Stimulated activated CD4-positive, alpha-beta T cell treated with anti-CD3 and anti-CD28 coated beads, Interleukin-15, amount 100 ng/mL, for 1 hour (primary cell): Measurements from ENCODE around the gene FHIP1A.

Experiments used
- DNase-seq, 2 donors: peaks; one replicate each; pipeline ENCODE4 v3.0.0-alpha.2; 2020; ENCODE audit warnings: low read depth in 1 of 2, low spot score in 1 of 2

The FHIP1A gene

DNA sequence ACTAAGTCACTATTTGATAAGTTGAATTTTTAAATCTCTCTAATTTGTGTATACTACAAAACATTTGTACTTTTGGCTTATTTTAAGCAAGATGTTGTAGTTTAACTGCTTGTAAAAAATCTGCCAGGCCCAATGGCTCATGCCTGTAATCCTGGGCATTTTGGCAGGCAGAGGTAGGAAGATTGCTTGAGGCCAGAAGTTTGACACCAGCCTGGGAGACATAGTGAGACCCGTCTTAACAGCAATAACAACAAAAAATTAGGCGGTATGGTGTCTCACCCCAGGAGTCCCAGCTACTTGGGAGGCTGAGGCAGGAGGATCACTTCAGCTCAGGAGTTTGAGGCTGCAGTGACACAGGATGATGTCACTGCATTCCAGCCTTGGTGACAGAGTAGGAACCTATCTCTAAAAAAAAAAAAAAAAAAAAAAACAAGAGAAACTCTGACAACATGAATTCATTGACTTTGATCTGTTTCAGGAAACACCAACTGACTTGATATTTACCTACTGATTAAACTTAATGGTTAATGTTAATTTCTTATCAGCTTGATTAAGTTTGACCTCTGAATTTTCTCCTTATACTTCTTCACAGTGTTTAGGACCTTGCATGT is 8.9 kb downstream of the FHIP1A start:
- DNase-seq, result no peak

DNA sequence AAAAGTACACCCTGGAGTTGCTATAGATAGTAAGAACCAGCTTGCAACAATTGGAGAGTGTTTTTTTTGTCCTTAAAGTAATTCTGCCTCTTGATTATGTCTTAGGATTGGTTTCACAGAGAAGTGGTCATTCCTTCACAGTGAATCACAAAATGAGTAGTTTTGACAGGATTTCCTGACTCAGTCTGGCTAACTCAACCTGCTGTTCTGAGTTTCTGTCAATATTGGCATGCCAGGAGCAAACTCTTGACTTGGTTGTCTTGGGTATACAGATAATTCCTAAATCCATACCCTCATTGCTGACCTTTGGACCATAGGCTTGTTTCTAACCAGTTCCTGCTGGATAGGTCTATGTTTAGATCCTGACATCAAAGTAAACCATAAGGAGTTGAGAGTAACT is 9.4 kb downstream of the FHIP1A start:
- DNase-seq, result no peak

DNA sequence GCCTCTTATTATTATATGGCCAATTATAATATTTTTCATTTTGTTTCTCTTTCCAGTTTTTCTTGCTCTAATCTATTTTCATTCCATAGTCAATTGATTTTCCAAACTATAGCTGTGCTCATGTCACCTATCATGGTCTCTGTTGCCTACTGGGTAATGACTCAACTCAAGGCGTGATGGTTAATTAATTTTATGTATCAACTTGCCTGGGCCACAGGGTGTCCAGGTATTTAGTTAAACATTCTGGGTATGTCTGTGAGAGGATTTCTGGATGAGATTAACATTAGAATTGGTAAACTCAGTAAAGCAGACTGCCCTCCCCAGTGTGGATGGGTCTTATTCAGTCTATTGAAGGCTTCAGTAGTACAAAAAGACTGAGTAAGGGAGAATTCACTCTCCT is 9.9 kb downstream of the FHIP1A start:
- DNase-seq, result no peak

DNA sequence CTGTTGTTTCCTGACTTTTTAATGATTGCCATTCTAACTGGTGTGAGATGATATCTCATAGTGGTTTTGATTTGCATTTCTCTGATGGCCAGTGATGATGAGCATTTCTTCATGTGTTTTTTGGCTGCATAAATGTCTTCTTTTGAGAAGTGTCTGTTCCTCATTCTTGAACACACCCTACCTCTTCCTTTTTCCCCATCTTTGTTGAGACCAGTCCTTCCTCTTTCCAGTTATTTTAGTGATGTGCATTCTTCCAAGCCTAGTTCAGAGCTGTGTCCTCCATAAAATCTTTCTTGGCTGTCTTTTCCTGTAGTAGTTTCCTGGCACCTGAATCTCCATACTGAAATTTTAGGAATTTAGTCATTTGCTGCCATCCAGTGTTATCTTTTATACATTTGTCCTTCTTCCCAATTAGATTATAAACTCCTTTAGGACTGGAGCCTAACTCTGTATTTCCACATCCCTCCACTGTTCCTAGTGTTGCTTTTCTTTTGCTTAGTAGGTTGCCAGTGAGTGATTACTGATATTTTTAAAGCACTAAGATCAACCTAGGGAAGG is 11.4 kb downstream of the FHIP1A start:
- DNase-seq, result no peak

DNA sequence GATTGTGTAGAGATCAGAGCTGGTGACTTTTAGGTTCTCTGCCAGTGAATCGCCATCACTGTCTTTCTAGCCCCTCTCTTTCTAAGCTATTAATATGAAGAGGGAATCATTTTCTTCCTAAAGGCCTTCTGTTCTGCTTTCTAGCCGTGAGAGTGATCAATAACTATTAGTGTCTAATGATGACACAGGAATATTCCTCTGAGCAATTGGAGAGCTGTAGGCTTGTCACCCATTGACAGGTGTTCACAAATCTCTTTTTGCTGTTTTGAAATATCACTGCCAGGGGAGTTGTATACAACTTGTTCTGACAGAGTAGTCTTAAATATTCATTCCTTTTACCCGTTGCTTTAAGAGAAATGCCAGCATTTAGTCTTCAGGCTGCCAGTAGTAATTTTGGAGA is 13.9 kb downstream of the FHIP1A start:
- DNase-seq, result no peak

DNA sequence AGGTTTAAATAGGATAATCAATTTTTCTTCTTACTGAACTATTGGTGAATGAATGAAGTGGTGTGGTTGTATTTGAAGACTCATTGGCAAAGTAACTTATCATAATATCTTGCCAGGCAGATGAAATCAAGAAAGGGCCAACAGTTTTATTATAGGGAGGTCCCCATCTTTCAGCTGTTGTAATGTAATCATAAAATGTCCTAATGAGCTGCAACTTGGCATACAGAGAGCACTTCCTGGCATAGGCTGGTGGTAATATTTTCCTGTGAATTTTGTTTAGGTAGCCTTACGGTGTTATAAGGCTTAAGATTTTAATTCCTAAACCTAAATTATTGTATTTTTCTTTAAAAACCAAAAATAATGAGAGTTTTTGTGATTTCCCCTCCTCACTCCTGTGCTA is 17.5 kb downstream of the FHIP1A start:
- no peak for DNase-seq

DNA sequence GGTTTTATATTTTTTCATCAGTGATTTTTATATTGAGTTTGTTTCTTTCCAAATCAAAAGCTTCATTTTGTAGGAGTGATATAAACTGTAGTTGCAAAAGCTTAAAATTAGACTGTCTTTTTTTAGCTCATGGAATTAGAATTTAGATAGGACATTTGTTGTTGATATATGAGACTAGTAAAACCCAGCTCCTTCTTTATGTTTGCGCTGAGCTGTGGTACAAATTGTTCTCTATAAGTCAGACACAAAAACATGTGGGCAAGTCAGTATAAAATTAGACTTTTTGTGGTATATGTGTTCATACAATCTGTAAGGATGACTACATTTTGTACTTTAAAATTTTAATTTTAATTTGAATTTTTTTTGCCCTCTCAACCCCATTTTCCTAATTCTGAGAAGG is 18.3 kb downstream of the FHIP1A start:
- DNase-seq, result no peak

DNA sequence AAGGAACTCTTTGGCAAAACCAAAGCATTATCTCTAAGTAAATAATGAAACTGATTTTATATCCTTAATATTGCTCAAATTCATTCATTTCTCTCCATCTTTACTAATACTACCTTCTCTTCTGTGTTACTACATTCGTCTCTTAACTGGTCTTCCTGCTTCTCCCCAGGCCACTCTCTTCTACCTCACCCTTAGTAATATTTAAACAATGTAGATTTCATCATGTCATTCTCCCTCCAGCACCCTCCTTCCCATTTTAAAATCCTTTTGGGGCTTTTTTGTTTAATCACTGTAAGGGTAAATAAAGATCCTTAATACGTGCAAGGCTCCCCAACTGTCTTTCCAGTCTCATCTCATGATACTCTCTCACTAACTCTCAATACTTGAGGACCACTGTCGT is 19.4 kb downstream of the FHIP1A start:
- DNase-seq, result no peak

DNA sequence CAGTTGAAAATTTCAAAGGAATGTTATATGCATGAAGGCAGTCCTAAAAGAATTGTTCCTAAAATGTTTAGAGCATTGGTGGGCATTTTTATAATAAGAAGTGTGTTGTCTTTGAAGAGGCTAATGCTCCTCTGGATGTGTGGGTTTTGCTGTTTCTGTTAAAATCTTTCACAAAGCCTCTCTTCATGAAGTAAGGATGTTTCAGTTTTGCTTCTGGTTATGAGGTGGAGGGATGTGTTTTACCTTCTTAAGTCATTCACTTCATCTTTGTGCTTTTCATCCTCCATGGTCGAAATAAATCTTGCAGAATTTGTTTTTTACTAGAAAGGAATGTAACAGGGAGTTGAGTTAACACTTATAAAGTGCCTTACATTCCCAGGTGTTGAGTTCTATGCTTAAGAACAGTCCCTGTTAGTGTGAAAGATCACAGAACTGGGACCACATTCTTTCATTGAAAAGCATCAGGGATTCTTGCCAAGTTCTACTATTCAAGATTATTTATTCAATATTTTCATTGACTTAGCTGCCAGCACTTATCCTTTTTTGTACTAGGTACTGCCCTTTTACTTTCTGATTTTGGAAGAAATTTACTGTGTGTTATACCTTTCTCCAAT is 21.1 kb downstream of the FHIP1A start:
- no peak for DNase-seq

DNA sequence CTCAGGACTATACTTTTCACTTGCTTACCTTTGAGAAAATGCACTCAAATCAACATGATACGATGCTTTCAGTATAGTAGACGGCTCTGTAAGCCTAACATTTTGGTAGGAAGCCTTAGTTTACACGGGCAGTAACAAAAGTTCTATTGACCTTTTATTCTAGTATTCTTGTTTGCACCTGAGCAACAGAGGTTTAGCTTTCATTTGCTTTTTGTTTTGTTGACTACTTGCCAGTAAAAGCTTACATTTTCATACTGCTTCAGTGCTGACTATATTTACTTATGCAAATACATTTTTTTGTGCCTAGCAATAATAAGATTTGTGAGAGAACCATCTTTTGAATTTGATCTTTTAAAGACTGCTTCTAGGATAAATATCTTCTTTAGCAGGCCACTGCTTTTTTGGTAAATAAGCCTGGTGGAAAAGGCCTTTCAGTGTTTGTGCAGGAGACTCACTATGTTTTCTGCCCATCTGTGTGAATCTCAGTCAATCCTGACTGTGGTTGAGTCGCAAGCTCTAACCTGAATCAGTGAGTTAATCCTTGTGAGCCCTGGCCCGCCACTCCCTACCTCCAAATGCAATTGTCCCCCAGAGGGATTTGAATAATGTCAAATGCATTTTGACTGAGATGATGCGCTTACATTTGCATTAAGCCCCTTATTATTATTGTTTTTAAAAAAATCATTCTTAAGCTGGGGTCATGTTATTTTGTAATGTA is 21.9 kb downstream of the FHIP1A start:
- no peak for DNase-seq

DNA sequence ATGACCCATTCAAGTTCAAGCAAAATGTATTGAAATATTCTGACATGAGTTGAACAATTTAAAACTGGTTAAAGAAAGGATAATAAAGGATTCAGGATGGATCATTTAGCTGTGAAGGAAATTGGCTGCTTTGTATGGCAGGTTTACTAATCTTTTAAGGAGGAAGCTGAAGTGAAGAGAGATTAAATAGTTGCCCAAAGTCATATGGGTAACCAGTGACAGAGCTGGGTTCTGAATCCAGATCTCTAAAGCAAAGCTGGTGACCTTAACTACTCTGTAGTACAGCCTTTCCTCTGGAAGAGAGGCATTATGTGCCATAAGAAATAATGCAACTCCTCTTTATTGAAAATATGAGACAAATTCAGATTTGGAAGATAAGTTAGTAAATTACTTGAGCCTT is 22.8 kb downstream of the FHIP1A start:
- DNase-seq, result no peak

DNA sequence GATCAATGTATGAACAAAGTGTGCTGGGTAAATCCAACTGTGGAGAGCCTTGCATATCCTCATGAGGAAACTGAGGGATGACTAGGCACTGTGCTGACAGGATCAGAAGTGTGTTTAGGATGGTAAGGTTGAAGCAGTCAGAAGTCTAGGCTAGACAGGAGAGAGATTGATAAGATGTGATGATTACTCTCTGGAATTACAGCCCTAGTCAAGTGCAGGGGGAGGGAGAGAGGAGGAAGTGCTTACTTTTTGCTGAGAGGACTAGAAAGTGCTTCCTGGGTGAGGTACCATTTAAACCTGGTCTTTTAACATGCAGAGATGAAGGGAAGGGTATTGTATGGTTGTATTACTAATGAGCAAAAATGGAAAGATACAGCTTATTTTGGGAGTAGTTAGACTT is 23.7 kb downstream of the FHIP1A start:
- DNase-seq, result no peak

DNA sequence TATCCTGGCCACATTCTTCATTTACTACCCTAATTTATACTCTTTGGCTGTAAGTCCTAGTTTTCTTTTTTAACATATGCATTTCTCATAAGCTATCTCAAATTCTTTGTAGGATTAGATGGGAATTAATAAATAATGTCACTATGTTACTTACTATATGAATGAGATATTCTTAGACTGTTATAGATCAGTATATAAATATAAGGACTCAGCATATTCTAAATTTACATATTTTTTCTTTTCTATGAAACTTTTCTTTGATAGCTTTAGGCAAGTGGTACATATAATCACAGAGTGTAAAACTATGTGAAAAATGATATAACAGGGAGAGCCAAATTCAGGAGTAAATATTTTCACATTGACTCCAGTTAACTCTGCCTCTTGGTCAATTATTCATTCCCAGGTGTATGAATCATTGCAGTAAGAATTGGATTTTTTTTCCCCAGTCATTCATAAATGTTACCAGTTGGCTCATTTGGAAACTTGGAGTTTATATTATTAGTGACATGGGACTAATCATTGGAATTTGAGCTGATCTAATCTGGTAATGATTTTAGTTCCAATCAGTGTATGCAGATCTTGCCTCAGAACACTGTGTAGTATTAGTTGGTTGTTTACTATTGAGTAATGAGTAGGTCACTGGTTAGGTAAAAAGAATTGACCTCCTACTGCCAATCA is 25.3 kb downstream of the FHIP1A start:
- DNase-seq, result no peak

DNA sequence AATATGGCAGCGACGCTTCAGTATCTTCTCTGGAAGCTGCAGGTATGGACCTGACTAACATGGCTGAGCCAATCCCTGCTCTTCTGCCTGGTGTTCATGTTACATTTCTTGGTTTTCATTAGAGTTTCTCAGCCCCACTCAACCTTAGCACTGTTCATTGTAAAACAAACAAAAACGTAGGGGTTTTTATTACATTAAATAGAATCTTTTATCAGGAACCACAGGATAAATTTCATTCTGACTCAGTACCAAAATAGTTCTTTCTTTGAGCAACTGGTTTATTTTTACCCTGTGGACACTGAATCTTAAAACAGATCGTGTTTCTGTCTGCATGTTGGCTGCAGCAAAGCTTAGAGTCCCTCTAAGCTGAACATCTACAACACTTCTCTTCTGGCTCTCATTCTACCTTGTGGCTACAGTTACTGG is 27.1 kb downstream of the FHIP1A start:
- DNase-seq, result no peak

DNA sequence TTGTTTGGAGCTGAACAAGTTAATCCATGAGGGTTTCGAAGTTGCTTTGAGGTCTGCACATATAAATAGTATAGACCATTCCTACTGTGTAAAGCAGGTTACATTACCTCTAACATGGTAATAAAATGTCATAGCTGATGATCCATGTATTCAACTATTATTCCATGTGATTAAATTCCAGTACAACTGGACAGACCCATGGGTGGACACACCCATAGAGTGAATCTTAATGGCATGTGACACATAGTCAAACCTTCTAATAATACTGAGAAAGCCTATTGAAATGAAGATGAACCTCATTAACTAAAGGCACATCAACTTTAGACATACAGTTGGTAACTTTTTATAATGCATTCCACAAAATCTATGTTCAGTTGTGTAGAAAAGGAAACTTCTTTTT is 28.5 kb downstream of the FHIP1A start:
- no peak for DNase-seq

DNA sequence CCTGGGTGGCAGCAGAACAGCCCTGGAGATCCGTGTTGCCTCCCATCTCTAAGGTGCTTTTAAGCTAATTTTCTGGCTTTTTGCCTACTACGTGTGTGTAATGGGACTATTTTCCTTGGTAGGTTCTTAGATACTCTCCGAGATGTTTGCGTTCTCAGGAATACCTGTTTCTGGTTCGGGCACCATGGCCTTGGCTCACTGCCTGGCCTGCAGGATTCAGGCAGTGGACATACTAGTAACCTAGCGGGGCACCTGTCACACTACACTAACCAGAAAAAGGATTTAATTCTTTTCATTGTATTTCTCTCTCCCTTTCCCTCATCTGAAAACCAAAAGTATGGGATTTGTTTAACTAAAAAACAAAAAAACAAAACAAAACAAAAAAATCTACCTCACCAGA is 29.2 kb downstream of the FHIP1A start:
- no peak for DNase-seq

DNA sequence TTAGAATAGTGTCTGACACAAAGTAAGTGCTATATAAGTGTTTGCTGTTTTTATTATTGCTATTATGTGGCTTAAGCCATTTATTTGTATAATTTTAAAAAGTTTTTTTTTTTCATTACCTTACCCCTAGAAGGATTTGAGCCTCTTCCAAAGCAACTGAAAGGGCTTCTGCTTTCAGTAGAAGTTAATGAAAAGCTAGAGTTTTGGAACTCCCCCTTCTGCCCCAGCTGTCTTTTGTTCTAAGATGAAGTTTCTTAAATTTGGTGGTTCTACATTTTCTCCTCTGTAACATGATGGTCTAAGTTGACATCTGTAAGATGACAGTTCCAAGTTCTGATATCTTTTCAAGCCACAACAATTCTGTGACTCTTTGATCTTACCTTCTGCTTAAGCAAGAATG is 30.3 kb downstream of the FHIP1A start:
- no peak for DNase-seq

DNA sequence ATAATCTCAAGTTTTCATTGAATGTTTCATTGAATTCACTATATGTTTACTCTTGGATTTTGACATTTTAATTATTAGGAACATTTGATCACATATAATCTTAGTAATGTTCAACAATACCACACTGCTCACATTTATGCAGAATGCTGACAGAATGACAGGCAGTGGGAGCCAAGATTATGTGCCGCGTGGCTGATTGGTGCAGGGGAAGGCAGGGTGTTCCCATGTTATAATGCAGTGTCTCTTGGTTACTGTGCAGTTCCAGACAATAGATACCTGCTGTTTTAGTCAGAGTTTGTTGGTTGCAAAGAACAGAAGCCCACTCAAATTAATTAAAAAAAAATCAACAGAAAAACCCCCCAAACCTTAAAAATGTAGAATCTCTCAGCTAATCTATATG is 33.0 kb downstream of the FHIP1A start:
- no peak for DNase-seq

DNA sequence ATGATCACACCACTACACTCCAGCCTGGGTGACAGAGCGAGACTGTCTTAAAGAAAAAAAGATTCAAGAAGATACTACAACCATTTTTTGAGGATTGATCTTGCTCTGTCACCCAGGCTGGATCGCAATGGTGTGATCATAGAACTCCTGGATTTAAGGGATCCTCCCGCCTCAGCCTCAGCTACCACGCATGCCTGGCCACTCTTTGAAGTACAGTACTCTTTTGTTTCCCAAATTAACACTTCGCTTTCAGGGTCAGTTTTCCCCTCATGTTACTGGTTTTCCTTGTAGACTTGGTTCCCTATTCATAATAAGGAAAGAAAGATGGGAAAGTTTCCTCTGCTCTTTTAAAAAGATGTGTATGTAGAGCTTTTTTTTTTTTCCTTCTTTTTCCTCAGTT is 34.3 kb downstream of the FHIP1A start:
- no peak for DNase-seq

DNA sequence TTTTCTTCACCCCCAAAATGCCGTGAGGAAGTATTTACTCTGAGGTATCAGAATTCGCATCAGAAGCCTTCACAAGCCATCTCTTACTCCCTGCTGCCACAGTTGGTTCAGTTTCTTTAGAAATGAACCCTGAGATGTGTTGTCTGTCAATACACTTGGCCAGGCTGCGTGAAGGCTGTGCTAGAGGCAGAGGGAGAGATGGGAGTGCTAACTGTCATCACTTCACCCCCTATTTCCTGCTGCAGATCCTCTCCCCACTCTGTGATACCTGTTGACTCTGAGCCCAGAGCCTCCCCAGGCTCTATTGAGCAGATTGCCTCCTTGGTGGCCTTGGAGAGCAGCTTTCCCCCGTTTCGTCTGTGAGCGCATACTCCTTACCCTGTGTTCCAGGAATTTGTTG is 34.8 kb downstream of the FHIP1A start:
- DNase-seq, result no peak

DNA sequence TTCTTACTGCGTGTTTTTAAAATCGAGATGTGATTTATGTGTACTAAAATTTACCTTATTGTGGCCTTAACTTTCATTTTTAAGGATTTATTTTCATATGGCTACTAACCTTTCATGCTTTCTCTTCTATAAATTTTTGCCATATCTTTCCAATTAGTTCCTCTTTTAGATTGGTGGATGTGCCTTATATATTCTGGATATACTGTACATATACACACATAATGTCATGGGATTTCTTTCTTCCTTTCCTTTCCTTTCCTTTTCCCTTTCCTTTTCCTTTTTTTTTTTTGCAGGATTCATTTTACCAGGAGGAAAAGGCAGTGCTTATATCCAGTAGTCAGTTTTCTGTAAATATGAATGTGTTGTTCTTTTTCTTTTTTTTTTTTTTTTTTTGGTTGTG is 37.2 kb downstream of the FHIP1A start:
- DNase-seq, result no peak

DNA sequence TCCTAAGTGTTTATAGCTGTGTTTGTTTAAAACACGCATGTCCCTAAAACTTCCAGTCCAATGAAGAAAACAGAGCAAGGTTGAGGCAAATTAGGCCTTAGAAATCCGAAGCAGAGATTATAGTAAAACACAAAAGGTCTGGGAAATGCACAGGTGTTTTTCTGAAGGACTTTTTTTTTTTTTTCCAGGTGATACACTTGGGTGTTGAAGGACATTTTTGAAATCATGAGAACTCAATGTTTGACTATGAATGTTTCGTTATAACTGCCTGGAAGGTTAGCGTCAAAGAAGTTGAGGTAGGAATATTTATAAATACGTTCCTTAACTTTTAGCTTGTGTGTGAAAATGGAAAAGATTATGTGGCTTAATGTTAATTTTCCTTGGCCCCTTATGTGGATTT is 45.5 kb downstream of the FHIP1A start:
- no peak for DNase-seq
